GM21423 (cell line): ENCODE results near the gene STK16.
A peak's percentile ranks its signal among the peaks of the same experiment; 100 is the strongest.
"Not testable (repeated sequence)": the region's sequence is repeated elsewhere in the genome, so short reads cannot be mapped to it uniquely, and the experiment has no call there.

Experiments
- ATAC-seq: cut with Tn5 transposase; IDR thresholded peaks from one replicate; pipeline ENCODE4 v1.9.1; 2021; ENCODE audit warnings: mild to moderate bottlenecking, moderate library complexity; ENCODE audit not compliant: unreplicated experiment

STK16 gene

DNA sequence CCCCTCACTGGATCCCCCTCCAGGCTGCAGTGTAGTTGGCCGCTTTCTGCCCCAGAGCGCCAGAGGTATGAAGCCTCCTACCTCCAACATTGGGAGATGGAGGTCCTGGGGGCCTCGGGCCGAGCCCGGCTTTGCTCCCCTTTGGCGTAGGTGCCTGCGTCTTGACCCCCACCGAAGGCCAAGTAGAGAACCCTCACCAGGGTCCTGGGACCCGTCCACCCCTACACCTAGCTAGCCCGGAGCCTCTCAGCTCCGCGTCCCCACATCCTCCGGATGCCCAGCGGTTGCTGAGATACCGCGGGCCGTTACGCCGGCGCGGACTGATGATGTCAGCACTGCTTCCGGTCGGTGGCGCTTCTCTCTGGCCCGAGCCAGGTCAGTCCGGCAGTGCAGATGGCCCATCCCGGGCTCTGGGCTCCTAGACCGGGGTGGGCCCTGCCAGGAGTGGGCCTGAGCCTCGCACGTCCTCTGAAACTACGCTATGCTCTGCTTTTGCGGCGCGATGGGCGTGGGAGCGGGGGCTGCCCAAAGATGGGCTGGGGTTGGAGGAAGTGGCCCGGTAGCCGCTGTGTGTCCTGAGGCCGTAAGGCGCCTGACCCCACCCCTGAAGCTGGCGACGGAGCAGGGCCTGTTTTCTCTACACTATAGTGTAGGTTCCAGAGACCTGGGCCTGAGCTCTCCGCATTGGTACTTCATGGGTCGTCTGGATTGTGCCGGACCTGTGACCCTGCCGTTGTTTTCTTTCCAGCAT is at the start of gene STK16, which contains the start of gene GLB1L:
TSS of gene STK16 (plus strand) at position 332 of the 751 bp plus-strand sequence. CDS start 521 bp downstream, outside the sequence.
TSS of gene GLB1L (minus strand) at position 297 of the 751 bp plus-strand sequence. CDS start 1,871 bp downstream, outside the sequence.
- peak; percentile 59 for ATAC-seq

DNA sequence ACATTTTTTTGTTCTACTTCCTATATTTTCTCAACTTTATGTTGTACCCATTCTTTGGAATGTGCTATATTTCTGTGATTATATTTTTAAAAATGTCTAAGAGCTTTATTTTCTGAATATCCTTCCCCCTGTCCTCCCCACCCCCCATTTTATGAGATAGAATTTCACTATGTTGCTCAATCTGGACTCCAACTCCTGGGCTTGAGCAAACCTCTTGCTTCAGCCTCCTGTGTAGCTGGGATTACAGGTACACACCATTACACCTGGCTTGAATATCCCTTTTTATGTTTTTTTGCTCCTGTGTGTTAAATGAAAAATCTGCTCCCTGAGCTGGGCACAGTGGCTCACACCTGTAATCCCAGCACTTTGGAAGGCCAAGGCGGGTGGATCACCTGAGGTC is 47.9 kb upstream of the STK16 start:
- ATAC-seq = no peak

DNA sequence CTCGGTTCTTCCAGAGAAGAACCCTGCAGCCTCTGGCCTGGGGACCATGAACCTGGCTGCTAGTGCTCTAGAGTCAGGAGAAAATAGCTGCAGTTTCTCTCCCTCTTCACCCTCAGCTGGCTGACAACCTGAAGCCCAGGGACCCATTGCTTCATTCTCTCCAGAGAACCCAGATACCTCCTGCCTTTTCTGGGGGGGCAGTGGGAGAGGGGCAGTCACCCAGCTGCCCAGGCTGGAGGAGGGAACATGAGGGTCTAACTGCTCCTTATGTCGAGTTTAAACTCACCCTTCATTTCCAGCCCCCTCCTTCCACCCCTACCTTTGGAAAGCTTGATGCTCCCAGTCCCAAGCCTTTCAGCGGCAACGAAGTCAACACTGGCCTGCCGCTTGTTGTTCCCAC is 46.3 kb upstream of the STK16 start:
- ATAC-seq = no peak

DNA sequence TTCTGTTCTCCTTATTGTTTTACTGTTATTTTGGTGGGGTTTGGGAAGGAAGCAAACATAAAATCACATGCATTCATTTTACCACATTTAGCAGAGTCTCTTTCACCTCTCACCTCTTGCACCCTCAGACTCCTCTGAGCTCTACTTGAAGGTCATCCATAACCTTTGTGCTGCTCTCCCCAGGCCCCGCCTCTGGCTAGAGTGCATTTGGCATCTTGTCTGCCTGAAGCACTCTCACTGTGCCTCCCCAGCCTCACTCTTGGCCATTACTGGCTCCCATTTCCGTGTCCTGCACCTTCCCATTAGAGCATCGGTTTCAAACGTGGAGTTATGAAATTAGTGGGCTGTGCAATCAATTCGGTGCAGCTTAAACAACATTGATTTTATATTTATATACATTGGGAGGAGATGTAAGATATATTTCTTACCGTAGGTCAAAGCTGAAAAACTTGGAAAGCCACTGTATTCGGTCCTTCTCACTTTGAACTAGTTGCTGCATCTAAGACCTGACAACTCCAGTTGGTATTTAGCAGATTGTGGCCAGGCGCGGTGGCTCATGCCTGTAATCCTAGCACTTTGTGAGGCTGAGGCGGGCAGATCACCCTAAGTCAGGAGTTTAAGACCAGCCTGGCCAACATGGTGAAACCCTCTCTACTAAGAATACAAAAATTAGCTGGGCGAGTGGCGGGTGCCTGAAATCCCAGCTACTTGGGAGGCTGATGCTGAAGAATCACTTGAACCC is 45.6 kb upstream of the STK16 start:
- no peak for ATAC-seq

- not testable (repeated sequence) for ATAC-seq
These were observed 44.6 kb upstream of the STK16 start for GRCh38 chr2:219200502-219201326.

DNA sequence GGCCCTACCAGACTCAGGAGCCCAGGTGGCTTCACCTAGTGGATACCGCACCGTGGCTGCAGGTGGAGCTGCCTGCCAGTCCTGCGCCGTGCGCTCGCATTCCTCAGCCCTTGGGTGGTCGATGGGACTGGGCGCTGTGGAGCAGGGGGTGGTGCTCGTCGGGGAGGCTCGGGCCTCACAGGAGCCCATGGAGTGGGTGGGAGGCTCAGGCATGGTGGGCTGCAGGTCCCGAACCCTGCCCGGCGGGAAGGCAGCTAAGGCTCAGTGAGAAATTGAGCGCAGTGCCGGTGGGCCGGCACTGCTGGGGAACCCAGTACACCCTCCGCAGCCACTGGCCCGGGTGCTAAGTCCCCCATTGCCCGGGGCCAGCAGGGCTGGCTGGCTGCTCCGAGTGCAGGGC is 43.9 kb upstream of the STK16 start:
- not testable (repeated sequence) for ATAC-seq

DNA sequence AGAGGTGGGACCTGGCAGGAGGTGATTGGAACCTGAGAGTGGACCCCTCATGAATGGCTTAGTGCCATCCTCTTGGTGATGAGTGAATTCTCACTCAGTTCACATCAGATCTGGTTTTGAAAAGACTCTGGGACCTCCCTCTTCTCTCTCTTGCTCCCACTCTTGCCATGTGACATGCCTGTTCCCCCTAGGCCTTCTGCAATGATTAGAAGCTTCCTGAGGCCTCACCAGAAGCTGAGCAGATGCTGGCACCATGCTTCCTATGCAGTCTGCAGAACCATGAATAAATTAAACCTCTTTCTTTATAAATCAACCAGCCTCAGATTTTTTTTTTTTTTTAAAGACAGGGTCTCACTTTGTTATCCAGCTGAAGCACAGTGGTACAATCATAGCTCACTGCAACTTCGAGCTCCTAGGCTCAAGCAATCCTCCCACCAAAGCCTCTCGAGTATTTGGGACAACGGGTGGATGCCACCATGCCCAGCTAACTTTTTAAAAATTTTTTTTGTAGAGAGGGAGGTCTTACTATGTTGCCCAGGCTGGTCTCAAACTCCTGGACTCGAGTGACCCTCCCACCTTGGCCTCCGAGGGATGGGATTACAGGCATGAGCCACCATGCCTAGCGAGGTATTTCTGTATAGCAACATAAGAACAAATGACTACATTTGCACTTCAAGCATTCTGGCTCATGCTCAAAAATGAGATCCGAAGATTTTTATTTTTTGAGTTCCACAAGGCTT is 40.7 kb upstream of the STK16 start:
- ATAC-seq = no peak

DNA sequence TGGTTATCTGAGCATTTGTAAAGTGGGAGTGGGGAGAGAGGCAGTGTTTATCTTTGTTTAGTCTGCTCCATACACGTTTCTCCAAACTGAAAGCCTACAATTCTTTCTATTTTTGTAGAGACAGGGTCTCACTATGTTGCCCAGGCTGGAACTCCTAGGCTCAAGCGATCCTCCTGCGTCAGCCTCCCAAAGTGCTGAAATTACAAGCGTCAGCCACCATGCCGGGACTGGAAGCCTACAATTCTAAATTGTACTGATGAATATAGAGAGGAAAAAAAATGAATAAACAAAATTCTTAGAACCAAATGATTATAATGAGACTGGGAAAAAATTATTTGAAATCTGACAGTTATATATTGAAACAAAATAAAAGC is 40.1 kb upstream of the STK16 start:
- ATAC-seq = no peak

DNA sequence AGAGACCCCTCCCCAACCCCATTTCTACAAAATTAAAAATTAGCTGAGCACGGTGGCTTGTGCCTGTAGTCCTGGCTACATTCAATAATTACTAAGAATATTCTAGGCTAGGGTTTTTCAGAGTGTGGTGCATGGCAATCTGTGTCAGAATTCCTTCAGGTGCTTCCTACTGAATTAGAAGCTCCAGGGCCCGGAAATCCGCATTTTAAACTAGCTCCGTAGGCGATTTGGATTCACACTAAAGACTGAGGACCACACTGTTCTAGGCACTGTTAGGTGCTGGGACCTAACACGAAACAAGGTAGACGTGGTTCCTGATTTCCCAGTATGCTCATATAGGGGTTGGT is 39.3 kb upstream of the STK16 start:
- ATAC-seq = no peak

- ATAC-seq = peak; percentile 95
These were observed 38.7 kb upstream of the STK16 start, which contains the start of gene ZFAND2B for GRCh38 chr2:219206328-219207133. Gene ZFAND2B, plus strand, starts transcription at chr2:219206782. Its CDS starts 206 bp downstream, at chr2:219206988.

DNA sequence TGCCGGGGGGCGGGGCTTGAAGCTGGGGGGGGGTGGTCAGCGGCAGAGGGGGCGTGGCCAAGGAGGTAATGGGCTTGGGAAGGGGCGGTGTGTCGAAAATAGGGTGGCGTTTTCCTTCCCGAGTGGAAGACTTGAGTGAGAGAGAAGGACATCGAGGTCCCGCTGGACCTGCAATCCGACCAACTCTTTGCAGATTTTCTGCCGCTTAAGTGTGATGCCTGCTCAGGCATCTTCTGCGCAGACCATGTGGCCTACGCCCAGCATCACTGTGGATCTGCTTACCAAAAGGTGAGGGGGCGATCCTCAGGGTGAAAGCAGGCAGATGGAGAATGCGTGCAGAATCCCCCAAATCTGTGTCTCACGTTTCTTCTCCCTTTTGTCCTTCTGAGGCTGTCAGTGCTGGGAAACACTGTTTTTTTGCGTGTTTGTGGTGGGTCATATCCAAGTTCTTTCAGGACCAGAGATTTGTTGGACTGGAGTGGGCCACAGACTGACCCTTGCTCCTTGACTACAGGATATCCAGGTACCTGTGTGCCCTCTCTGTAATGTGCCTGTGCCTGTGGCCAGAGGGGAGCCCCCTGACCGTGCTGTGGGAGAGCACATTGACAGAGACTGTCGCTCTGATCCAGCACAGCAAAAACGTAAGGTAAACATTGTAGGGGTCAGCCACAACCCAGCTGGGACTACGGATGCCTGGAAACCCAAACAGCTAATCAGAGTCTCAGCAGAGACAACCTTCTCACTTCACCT is 38.0 kb upstream of the STK16 start:
- no peak for ATAC-seq

DNA sequence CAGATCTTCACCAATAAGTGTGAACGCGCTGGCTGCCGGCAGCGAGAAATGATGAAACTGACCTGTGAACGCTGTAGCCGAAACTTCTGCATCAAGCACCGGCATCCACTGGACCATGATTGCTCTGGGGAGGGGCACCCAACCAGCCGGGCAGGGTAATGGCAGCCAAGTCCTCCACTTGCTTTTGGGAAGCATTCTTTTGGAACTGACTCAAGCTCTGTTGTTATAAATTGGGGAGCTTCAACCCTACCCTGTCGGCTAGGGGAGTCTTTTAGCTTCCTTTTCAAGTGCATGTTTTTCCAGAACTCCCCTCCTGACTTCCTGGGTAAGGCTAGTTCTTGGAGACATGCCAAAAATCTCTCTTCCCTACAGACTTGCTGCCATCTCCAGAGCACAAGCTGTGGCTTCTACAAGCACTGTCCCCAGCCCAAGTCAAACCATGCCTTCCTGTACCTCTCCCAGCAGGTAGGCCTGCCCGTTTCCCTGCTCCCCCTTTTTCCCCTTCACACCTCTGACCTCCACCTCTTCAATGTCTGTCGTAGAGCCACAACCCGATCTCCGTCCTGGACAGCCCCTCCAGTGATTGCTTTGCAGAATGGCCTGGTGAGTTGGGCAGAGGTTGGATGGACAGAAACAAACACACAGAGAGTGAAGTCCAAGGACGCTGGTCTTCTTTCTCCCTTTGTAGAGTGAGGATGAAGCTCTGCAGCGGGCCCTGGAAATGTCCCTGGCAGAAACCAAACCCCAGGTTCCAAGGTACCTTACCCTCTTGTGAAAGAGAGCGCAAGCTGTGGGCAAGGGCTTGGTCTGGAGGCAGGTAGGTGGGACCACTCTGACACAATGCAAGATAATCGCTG is 37.2 kb upstream of the STK16 start:
- ATAC-seq = no peak

- no peak for ATAC-seq
These were observed 35.8 kb upstream of the STK16 start for GRCh38 chr2:219209236-219210195.

GRCh38 chr2:219210196-219210885 is 34.9 kb upstream of the STK16 start:
- ATAC-seq = no peak

- ATAC-seq = no peak
These were observed 34.4 kb upstream of the STK16 start for GRCh38 chr2:219210886-219211362.

GRCh38 chr2:219213026-219213415 is 32.3 kb upstream of the STK16 start:
- ATAC-seq = no peak
